Stomach (tissue), 9 donors: Measurements from ENCODE around the gene OCIAD1. TPM values are rescaled to one million over a fixed set of nuclear protein-coding genes. Genes with fewer than 3 reads are reported as not detected.
"Not testable (repeated sequence)": the region's sequence is repeated elsewhere in the genome, so short reads cannot be mapped to it uniquely, and the experiment has no call there.

ENCODE experiments used
- DNase-seq, 2 donors: peaks; one replicate each; pipeline versions ENCODE4 v3.0.0 to v3.0.0-alpha.2; 2013 to 2019
- H3K27ac ChIP-seq, 5 donors: fragments of 200-600 bp in 4 of 5; sonication (generic) in 4 of 5; one replicate each; pipeline ENCODE4 v1.5.1; 2013 to 2019; ENCODE audit warnings: mild to moderate bottlenecking in 1 of 5, moderate library complexity in 1 of 5
- H3K27me3 ChIP-seq, 3 donors: fragments of 200-600 bp; sonication (generic); one replicate each; pipeline ENCODE4 v1.5.1; 2017 to 2019; ENCODE audit warnings: mixed run types in 1 of 3
- H3K36me3 ChIP-seq, 4 donors: fragments of 200-600 bp; sonication (generic); 1 replicate in 3 of 4; 2 replicates in 1 of 4; pipeline ENCODE4 v1.5.1; 2016 to 2019
- H3K4me1 ChIP-seq, 4 donors: fragments of 200-600 bp; sonication (generic); one replicate each; pipeline ENCODE4 v1.5.1; 2016 to 2019
- H3K4me3 ChIP-seq, 4 donors: fragments of 200-600 bp; sonication (generic) in 3 of 4; one replicate each; pipeline ENCODE4 v1.5.1; 2016 to 2019; ENCODE audit warnings: mild to moderate bottlenecking in 1 of 4
- H3K9me3 ChIP-seq, 4 donors: fragments of 200-600 bp; sonication (generic); one replicate each; pipeline ENCODE4 v1.5.1; 2016 to 2019
- EP300 ChIP-seq: sonication (generic); formaldehyde crosslinking; IDR thresholded peaks from one replicate; pipeline ENCODE4 v1.6.1; 2017; ENCODE audit warnings: antibody characterized with exemption
- POLR2A ChIP-seq, 4 donors: fragments of 450-650 bp; IDR thresholded peaks; one replicate each; pipeline ENCODE4 v1.6.1; 2016; ENCODE audit warnings: antibody characterized with exemption in 4 of 4, control low read depth in 2 of 4, mild to moderate bottlenecking in 1 of 4, moderate library complexity in 1 of 4
- POLR2AphosphoS5 ChIP-seq, 3 donors: sonication (generic); formaldehyde crosslinking; IDR thresholded peaks; one replicate each; pipeline ENCODE4 v1.6.1; 2016; ENCODE audit warnings: antibody characterized with exemption in 3 of 3
- WGBS, 5 donors: extraction: QIAGEN DNeasy Blood & Tissue Kit in 3 of 5; methylation state at CpG; one replicate each; pipeline versions ENCODE4 v1.1.5 to v1.1.7; 2013 to 2018; 5-methylcytosine and 5-hydroxymethylcytosine counted together
- intact Hi-C: fragments of 100-400 bp; cut with DNase I; formaldehyde crosslinking; loops from one replicate; pipeline ENCODE4 v1.15.1; 2023; ENCODE audit warnings: low total_unique reads
- polyA plus RNA-seq, 3 donors: library from polyadenylated mRNA; stranded (reverse); fragments of 200-250 nt; gene quantifications; one replicate each; pipeline ENCODE4 v1.2.3, GENCODE V29; 2013
- total RNA-seq, 5 donors: library from RNA; depleted of rRNA; stranded (reverse); fragments of >200 nt; gene quantifications; one replicate each; pipeline versions ENCODE4 v1.1.0 to v1.2.3, GENCODE V29; 2014 to 2016
- TF ChIP-seq, protein P1 (sequence below), 7 experiments: fragments of 450-650 bp in 4 of 7; fragments of 200-600 bp in 3 of 7; sonication (generic) in 3 of 7; IDR thresholded peaks; one replicate each; pipeline ENCODE4 v1.5.1; 2016 to 2019; ENCODE audit warnings: antibody characterized with exemption in 7 of 7, control low read depth in 2 of 7, mild to moderate bottlenecking in 1 of 7
- donor health status: healthy with polysubstance abuse.
- donor health status: Bipolar disorder and iron deficiency.
- donor health status: healthy.

Gene OCIAD1
- total and polyA plus RNA-seq, 8 donors, result 24.0 to 142 (median 85.5) TPM

DNA sequence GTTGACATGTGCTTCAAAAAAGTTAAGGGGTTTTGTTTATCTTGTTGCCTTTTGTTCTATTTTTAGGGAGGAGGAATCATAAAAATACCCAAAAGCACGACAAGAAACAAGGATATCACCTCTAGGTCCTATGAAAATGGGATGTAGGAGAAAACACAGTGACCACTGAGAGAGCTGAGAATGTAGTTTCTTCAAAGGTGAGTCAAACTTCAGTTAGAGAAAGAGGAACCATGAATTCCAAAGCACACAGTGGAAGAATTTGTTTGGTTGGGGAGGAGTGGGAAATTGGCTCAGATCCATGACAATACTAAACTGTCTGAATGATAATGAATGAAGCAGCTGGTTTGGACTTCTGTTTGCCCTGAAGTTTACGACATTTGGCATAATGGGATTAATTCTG lies 31.7 kb upstream of the OCIAD1 start:
- H3K4me1 ChIP-seq, result peaks cover 0 to 14% (median 3%) of the 10 kb centered on the region in 4 donors
- H3K27ac ChIP-seq, result no peak overlapping the region
- H3K27me3 ChIP-seq, result no peaks in the 10 kb centered on the region
- 59 to 79% (median 63%) methylated on average over 2 of the region's 2 CpGs for WGBS, 5 donors
- intact Hi-C loops, result no loop called here
- no peaks in the 10 kb centered on the region for H3K36me3 ChIP-seq
- no peaks in the 10 kb centered on the region for H3K9me3 ChIP-seq
- TF ChIP-seq POLR2A (IDR thresholded peaks at IDR 0.05), result no peak
- TF ChIP-seq POLR2AphosphoS5 (IDR thresholded peaks at IDR 0.05), result no peak
- TF ChIP-seq EP300, result no peak
- TF ChIP-seq, protein P1, sequence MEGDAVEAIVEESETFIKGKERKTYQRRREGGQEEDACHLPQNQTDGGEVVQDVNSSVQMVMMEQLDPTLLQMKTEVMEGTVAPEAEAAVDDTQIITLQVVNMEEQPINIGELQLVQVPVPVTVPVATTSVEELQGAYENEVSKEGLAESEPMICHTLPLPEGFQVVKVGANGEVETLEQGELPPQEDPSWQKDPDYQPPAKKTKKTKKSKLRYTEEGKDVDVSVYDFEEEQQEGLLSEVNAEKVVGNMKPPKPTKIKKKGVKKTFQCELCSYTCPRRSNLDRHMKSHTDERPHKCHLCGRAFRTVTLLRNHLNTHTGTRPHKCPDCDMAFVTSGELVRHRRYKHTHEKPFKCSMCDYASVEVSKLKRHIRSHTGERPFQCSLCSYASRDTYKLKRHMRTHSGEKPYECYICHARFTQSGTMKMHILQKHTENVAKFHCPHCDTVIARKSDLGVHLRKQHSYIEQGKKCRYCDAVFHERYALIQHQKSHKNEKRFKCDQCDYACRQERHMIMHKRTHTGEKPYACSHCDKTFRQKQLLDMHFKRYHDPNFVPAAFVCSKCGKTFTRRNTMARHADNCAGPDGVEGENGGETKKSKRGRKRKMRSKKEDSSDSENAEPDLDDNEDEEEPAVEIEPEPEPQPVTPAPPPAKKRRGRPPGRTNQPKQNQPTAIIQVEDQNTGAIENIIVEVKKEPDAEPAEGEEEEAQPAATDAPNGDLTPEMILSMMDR (IDR thresholded peaks at IDR 0.05), result no peak
- no peak for DNase-seq
- no peak overlapping the region for H3K4me3 ChIP-seq

DNA sequence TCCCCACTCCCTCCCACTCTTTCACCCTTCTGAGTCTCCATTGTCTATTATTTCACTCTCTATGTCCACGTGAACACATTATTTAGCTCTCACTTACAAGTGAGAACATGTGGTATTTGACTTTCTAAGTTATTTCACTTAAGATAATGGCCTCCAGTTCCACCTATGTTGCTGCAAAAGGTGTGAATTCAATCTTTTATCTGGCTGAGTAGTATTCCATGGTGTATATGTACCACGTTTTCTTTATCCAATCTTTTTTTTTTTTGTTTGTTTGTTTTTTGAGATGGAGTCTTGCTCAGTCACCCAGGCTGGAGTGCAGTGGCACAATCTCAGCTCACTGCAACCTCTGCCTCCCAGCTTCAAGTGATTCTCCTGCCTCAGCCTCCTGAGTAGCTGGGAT lies 30.7 kb upstream of the OCIAD1 start:
- peaks cover 0 to 14% (median 3%) of the 10 kb centered on the region in 4 donors for H3K4me1 ChIP-seq
- H3K27me3 ChIP-seq, H3K9me3 ChIP-seq, H3K27ac ChIP-seq, intact Hi-C loops, DNase-seq, H3K4me3 ChIP-seq, H3K36me3 ChIP-seq: not testable (repeated sequence)
- WGBS, 5 donors, result 74 to 93% (median 86%) methylated on average over 2 of the region's 2 CpGs

DNA sequence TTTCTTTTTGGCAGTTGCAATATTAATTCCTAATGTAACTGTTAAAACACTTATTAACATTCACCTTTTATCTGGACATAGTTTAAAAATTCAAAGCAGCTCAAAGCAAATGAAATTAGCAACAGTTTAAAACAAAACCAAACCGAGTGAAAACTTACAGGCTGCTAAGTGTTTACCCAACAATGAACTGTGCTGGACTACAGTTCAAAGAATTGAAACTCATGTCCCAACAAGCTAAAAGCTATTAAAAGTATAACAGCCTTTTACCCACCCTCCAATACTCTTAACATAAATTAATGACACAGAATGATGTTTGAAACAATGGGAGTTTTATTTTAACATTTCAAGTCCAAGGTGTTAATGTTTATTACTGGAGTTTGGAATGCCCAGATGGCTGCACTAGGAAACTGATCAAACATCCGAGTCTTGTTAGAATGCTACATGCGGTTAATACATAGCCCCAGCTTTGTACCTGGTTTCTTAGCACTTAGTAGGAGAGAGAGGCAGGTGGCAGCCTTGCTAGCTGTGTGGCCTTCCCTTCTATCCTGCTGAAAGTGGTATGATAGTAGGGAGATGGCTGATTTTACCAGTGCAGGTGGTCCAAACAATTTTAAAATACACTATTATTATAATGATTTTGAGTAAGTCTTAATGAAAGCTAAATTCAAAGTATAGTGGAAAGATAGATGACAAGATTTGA lies 29.7 kb upstream of the OCIAD1 start:
- intact Hi-C loops, result no loop called here
- 36 to 61% (median 45%) methylated on average over 3 of the region's 3 CpGs for WGBS, 5 donors
- Histone ChIP-seq H3K4me1 (peaks cover 0 to 14% (median 3%) of the 10 kb centered on the region in 4 donors), H3K27ac (no peak overlapping the region), H3K27me3 (no peaks in the 10 kb centered on the region), H3K4me3 (no peak overlapping the region), H3K36me3 (no peaks in the 10 kb centered on the region), H3K9me3 (no peaks in the 10 kb centered on the region)
- TF ChIP-seq EP300 (no peak), POLR2AphosphoS5 (IDR thresholded peaks at IDR 0.05) (no peak), POLR2A (IDR thresholded peaks at IDR 0.05) (no peak)
- TF ChIP-seq, protein P1 (IDR thresholded peaks at IDR 0.05), result no peak
- DNase-seq, result no peak

DNA sequence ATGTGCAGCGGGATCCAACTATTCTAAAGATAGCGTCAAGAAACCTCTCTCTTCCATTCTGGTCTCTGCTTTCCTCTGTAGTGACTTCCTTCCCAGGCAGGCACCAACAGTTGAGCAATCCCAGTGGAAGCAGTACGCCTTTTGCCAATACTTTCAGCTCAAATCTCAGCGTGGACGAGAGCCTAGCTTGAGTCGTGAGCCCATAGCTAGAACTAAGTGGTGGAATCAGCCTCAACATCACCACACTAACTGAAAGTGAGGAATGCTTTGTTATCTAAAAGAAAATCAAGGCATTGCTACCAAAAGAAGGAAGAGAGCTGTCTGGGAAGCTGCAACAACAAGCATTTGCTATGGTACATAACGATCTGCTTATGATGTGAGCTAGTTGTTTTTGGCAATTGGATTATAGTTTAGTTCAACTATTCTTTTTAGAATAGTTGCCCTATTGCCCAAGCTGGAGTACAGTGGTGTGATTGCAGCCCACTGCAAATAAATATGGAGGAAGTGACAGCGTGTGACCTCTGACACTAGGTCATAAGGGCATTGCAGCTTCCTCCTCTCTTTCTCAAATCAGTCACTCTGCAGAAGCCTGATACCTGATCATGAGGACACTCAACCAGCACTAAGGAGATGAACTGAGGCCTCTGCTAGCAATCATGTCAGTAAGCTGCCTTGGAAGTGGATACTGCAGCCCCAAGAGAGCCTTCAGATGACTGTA lies 26.1 kb upstream of the OCIAD1 start:
- no peak overlapping the region for H3K27ac ChIP-seq
- H3K36me3 ChIP-seq, result no peaks in the 10 kb centered on the region
- no peak for DNase-seq
- no peak for TF ChIP-seq EP300
- H3K4me1 ChIP-seq, result peaks cover 0 to 14% (median 3%) of the 10 kb centered on the region in 4 donors
- 83 to 92% (median 87%) methylated on average over 8 of the region's 8 CpGs for WGBS, 5 donors
- no peak overlapping the region for H3K4me3 ChIP-seq
- H3K9me3 ChIP-seq, result no peaks in the 10 kb centered on the region
- no peaks in the 10 kb centered on the region for H3K27me3 ChIP-seq
- intact Hi-C loops, result no loop called here

DNA sequence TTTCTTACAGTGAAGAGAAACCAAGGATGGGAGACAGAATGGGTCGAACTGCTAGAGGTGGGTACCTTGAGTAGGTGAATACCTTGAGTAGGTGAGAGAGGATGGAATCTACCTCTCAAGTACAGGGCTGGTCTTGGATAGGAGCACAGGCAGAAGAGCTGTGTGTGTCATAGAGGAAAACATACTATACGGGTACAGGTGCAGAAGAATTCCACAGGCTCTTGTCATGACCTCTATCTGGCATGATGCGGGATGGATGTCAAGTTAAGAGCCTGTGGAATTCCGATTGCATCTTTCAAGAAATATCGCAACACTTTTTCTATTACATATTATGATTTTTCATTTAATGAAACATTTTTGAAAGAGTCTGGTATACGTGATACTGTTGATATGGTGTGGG lies 18.0 kb upstream of the OCIAD1 start:
- DNase-seq, result no peak
- Histone ChIP-seq H3K36me3 (no peaks in the 10 kb centered on the region), H3K9me3 (no peaks in the 10 kb centered on the region), H3K27me3 (no peaks in the 10 kb centered on the region), H3K4me1 (peaks cover 0 to 8% (median 4%) of the 10 kb centered on the region in 4 donors), H3K27ac (no peak overlapping the region), H3K4me3 (no peak overlapping the region)
- TF ChIP-seq EP300 (no peak), POLR2A (IDR thresholded peaks at IDR 0.05) (no peak), POLR2AphosphoS5 (IDR thresholded peaks at IDR 0.05) (no peak)
- TF ChIP-seq, protein P1 (IDR thresholded peaks at IDR 0.05), result no peak
- intact Hi-C loops, result no loop called here
- 76 to 82% (median 79%) methylated on average over 6 of the region's 6 CpGs for WGBS, 5 donors
